HCT116 (cell line): ENCODE results near the gene NEURL1B. TPM values are rescaled to one million over a fixed set of nuclear protein-coding genes. Genes with fewer than 3 reads are reported as not detected.
"Not testable (repeated sequence)": the region's sequence is repeated elsewhere in the genome, so short reads cannot be mapped to it uniquely, and the experiment has no call there.

Source experiments
- ATAC-seq: fragments of 200-7000 bp; cut with Tn5 transposase; 2 replicates; pipeline ENCODE4 v1.9.1; 2020; ENCODE audit warnings: mild to moderate bottlenecking, moderate library complexity
- BruUV-seq: library from RNA; stranded (reverse); fragments of 400-500 nt; replicated peaks from 2 replicates; lab custom pipeline; 2021; lab: Mats Ljungman, UMichigan
- CTCF ChIA-PET: fragments of 300-600 bp; sonication (Branson Sonifier 250); formaldehyde crosslinking; loops from one replicate; lab custom pipeline; 2021; ENCODE audit warnings: antibody characterized with exemption; lab: Charles Lee
- POLR2A ChIA-PET: fragments of 300-600, 350-600 bp; sonication (Branson Sonifier 250); formaldehyde crosslinking; loops from one replicate; lab custom pipeline; 2021; ENCODE audit warnings: antibody characterized with exemption; lab: Charles Lee
- RAD21 ChIA-PET, 2 experiments: fragments of 300-600 bp; sonication (Branson Sonifier 250); formaldehyde crosslinking; loops; one replicate each; lab custom pipeline; 2023; ENCODE audit warnings: low total read pairs in 2 of 2; ENCODE audit not compliant: uncharacterized antibody in 2 of 2, unreplicated experiment in 2 of 2, low non-redundant PET in 1 of 2; lab: Charles Lee
- DNase-seq: peaks from one replicate; pipeline ENCODE4 v3.0.0-alpha.2; 2010; ENCODE audit warnings: low read depth, low spot score
- H2AFZ ChIP-seq: fragments of 200-600 bp; shearing (Covaris generic), sonication (generic); 2 replicates; pipeline ENCODE4 v1.6.1; 2017; ENCODE audit warnings: low read depth, mixed run types, mixed read lengths, antibody characterized with exemption, low read length; ENCODE audit not compliant: poor library complexity, severe bottlenecking
- H3K27ac ChIP-seq: 2 replicates; pipeline ENCODE4 v1.5.1; 2012; ENCODE audit warnings: low read depth, low read length
- H3K27me3 ChIP-seq: fragments of 200-600 bp; sonication (generic); 2 replicates; pipeline ENCODE4 v1.6.1; 2016; ENCODE audit warnings: mixed run types, low read length, mixed read lengths; ENCODE audit not compliant: insufficient read depth
- H3K36me3 ChIP-seq, 2 experiments: fragments of 200-500 bp in 1 of 2; fragments of 200-600 bp in 1 of 2; sonication (Bioruptor generic) in 1 of 2; sonication (generic) in 1 of 2; 2 replicates each; pipeline versions ENCODE4 v1.5.1 to v1.6.1; 2014 to 2016; ENCODE audit warnings: low read length in 2 of 2, inconsistent platforms in 1 of 2, mixed read lengths in 1 of 2, mixed run types in 1 of 2; ENCODE audit not compliant: insufficient read depth in 2 of 2, control insufficient read depth in 1 of 2
- H3K4me1 ChIP-seq, 2 experiments: fragments of 200-600 bp in 1 of 2; sonication (generic) in 1 of 2; 2 replicates each; pipeline versions ENCODE4 v1.5.1 to v1.6.1; 2012 to 2017; ENCODE audit warnings: low read length in 2 of 2, inconsistent platforms in 1 of 2, mild to moderate bottlenecking in 1 of 2, mixed read lengths in 1 of 2, mixed run types in 1 of 2, moderate library complexity in 1 of 2; ENCODE audit not compliant: insufficient read depth in 2 of 2, control insufficient read depth in 1 of 2
- H3K4me2 ChIP-seq: fragments of 200-600 bp; sonication (generic); 2 replicates; pipeline ENCODE4 v1.6.1; 2017; ENCODE audit warnings: mixed run types, low read length, mixed read lengths
- H3K4me3 ChIP-seq, 2 experiments: fragments of 200-600 bp in 1 of 2; sonication (generic) in 1 of 2; replicated peaks in 1 of 2; 2 replicates each; pipeline ENCODE4 v1.5.1; 2011 to 2016; ENCODE audit warnings: low read length in 2 of 2, control low read depth in 1 of 2, low read depth in 1 of 2, mild to moderate bottlenecking in 1 of 2, mixed read lengths in 1 of 2, mixed run types in 1 of 2
- H3K79me2 ChIP-seq: fragments of 200-600 bp; sonication (generic); 2 replicates; pipeline ENCODE4 v1.6.1; 2017; ENCODE audit warnings: mild to moderate bottlenecking, mixed run types, low read length, moderate library complexity, mixed read lengths; ENCODE audit not compliant: insufficient read depth
- H3K9ac ChIP-seq: fragments of 200-600 bp; sonication (generic); 2 replicates; pipeline ENCODE4 v1.6.1; 2016; ENCODE audit warnings: low read length, mixed read lengths
- H3K9me2 ChIP-seq: fragments of 200-600 bp; sonication (generic), shearing (Covaris generic); 2 replicates; pipeline ENCODE4 v1.6.1; 2017; ENCODE audit warnings: mixed run types, mild to moderate bottlenecking, moderate library complexity; ENCODE audit not compliant: insufficient read depth
- H3K9me3 ChIP-seq, 2 experiments: fragments of 200-500 bp in 1 of 2; fragments of 200-600 bp in 1 of 2; sonication (Bioruptor generic) in 1 of 2; sonication (generic) in 1 of 2; 2 replicates each; pipeline ENCODE4 v1.6.1; 2014 to 2017; ENCODE audit warnings: low read length in 2 of 2, mixed read lengths in 2 of 2, inconsistent platforms in 1 of 2, low read depth in 1 of 2, mild to moderate bottlenecking in 1 of 2, mixed run types in 1 of 2, moderate library complexity in 1 of 2; ENCODE audit not compliant: control insufficient read depth in 1 of 2, insufficient read depth in 1 of 2
- H4K20me1 ChIP-seq: fragments of 200-600 bp; sonication (generic), shearing (Covaris generic); 2 replicates; pipeline ENCODE4 v1.6.1; 2017; ENCODE audit warnings: mixed run types, mild to moderate bottlenecking, moderate library complexity; ENCODE audit not compliant: insufficient read depth
- CBX3 ChIP-seq: IDR thresholded peaks from 2 replicates; pipeline ENCODE4 v1.6.1; 2012; ENCODE audit warnings: low read depth
- EGR1 ChIP-seq: IDR thresholded peaks from 2 replicates; pipeline ENCODE4 v1.6.1; 2012; ENCODE audit warnings: low read depth
- EZH2phosphoT487 ChIP-seq: fragments of 200-600 bp; IDR thresholded peaks from 2 replicates; pipeline ENCODE4 v1.6.1; 2018; ENCODE audit warnings: antibody characterized with exemption, borderline replicate concordance
- FOSL1 ChIP-seq: IDR thresholded peaks from 2 replicates; pipeline ENCODE4 v1.6.1; 2012; ENCODE audit warnings: low read depth
- JUND ChIP-seq: IDR thresholded peaks from 2 replicates; pipeline ENCODE4 v1.6.1; 2012
- POLR2A ChIP-seq: IDR thresholded peaks from 2 replicates; pipeline ENCODE4 v1.7.0; 2011; ENCODE audit warnings: borderline replicate concordance; ENCODE audit not compliant: insufficient read depth, insufficient read length; ENCODE audit errors: extremely low read depth
- POLR2AphosphoS5 ChIP-seq: IDR thresholded peaks from 2 replicates; pipeline ENCODE4 v1.6.1; 2011; ENCODE audit warnings: mild to moderate bottlenecking, low read depth, low read length, moderate library complexity
- SIN3A ChIP-seq: IDR thresholded peaks from 2 replicates; pipeline ENCODE4 v1.6.1; 2012; ENCODE audit warnings: low read depth
- TCF7L2 ChIP-seq: IDR thresholded peaks from 2 replicates; pipeline ENCODE4 v1.7.0; 2011; ENCODE audit warnings: borderline replicate concordance, inconsistent platforms; ENCODE audit not compliant: insufficient read depth, insufficient read length; ENCODE audit errors: extremely low read depth
- YY1 ChIP-seq: IDR thresholded peaks from 2 replicates; pipeline ENCODE4 v1.6.1; 2011; ENCODE audit warnings: low read length, low read depth, moderate library complexity, mild to moderate bottlenecking; ENCODE audit not compliant: insufficient replicate concordance; ENCODE audit errors: extremely low read depth
- ZNF274 ChIP-seq: fragments of 200-500 bp; sonication (Bioruptor generic); IDR thresholded peaks from 2 replicates; pipeline ENCODE4 v1.6.1; 2014; ENCODE audit warnings: mild to moderate bottlenecking, low read depth, low read length, inconsistent platforms
- intact Hi-C: fragments of 100-400 bp; cut with micrococcal nuclease; formaldehyde crosslinking; loops from 2 replicates; pipeline ENCODE4 v1.10.0; 2022
- total RNA-seq: library from RNA; stranded (reverse); gene quantifications from one replicate; pipeline ENCODE4 v1.2.1, GENCODE V29; 2021; ENCODE audit not compliant: unreplicated experiment
- TF ChIP-seq, protein P1 (sequence below), 3 experiments: fragments of 200-600 bp in 1 of 3; sonication (generic) in 1 of 3; IDR thresholded peaks in 2 of 3; conservative IDR thresholded peaks in 1 of 3; 2 replicates each; pipeline ENCODE4 v1.5.1; 2012 to 2017; ENCODE audit warnings: low read depth in 2 of 3, low read length in 2 of 3, antibody characterized with exemption in 1 of 3, borderline replicate concordance in 1 of 3, control low read depth in 1 of 3, mild to moderate bottlenecking in 1 of 3, mixed read lengths in 1 of 3, mixed run types in 1 of 3, moderate library complexity in 1 of 3; ENCODE audit not compliant: insufficient read depth in 1 of 3
- TF ChIP-seq, protein P2 (sequence below): IDR thresholded peaks from 2 replicates; pipeline ENCODE4 v1.6.1; 2012; ENCODE audit warnings: low read depth
- TF ChIP-seq, protein P3 (sequence below): IDR thresholded peaks from 2 replicates; pipeline ENCODE4 v1.6.1; 2011; ENCODE audit warnings: mild to moderate bottlenecking, low read length, moderate library complexity; ENCODE audit not compliant: insufficient replicate concordance; ENCODE audit errors: extremely low read depth

NEURL1B gene
- total RNA-seq, 1 experiment from 2014 or later, result 5.8 TPM

DNA sequence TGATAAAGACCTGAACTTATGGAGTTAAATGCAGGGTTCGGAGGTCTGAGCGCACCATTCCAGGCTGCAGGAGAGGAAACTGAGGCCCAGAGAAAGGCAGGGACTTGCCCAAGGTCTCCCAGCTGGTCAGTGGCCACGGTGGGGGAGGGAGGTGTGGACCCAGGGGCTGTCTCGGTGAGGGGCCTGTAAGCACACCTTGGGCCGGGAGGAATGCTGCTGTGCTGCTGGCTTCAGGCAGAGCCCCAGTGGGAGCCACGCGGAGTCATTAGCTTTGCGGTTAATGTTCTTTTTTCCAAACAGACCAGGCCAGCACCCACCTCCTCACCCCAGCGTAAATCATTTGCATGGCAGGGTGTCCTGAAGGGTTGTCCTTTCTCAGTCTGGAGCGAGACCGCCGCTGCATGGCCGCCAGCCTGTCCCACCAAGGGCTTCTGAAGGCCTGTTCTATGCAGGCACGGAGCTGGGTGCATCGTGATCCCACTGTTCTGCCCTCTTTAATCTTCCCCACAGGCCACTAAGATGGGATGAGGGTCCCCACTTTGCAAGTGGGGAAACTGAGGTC, 35.9 kb downstream of the NEURL1B start:
- no peak overlapping the region for H3K27ac ChIP-seq
- H4K20me1 ChIP-seq, result no peaks in the 10 kb centered on the region
- H3K27me3 ChIP-seq, result no peaks in the 10 kb centered on the region
- peaks cover 7 to 8% of the 10 kb centered on the region in 2 experiments; a peak in 2 of 4 replicates for H3K4me1 ChIP-seq
- H3K4me2 ChIP-seq, result no peak overlapping the region
- DNase-seq (no peak), ATAC-seq (no peak)
- no TSS peak for BruUV-seq
- H3K9me3 ChIP-seq, result no peaks in the 10 kb centered on the region
- no peaks in the 10 kb centered on the region for H3K79me2 ChIP-seq
- H3K9me2 ChIP-seq, result no peaks in the 10 kb centered on the region
- no peak overlapping the region for H3K4me3 ChIP-seq
- RAD21 ChIA-PET, result no interaction called here
- H3K9ac ChIP-seq, result no peak overlapping the region
- POLR2A ChIA-PET, result no interaction called here
- CTCF ChIA-PET, result no interaction called here
- TF ChIP-seq, protein P1, sequence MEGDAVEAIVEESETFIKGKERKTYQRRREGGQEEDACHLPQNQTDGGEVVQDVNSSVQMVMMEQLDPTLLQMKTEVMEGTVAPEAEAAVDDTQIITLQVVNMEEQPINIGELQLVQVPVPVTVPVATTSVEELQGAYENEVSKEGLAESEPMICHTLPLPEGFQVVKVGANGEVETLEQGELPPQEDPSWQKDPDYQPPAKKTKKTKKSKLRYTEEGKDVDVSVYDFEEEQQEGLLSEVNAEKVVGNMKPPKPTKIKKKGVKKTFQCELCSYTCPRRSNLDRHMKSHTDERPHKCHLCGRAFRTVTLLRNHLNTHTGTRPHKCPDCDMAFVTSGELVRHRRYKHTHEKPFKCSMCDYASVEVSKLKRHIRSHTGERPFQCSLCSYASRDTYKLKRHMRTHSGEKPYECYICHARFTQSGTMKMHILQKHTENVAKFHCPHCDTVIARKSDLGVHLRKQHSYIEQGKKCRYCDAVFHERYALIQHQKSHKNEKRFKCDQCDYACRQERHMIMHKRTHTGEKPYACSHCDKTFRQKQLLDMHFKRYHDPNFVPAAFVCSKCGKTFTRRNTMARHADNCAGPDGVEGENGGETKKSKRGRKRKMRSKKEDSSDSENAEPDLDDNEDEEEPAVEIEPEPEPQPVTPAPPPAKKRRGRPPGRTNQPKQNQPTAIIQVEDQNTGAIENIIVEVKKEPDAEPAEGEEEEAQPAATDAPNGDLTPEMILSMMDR (IDR thresholded peaks at IDR 0.05 in 2 of 3, conservative IDR thresholded peaks at IDR 0.05 in 1 of 3; ENCODE audit: borderline replicate concordance in 1 of 3, insufficient read depth in 1 of 3, low read depth in 2 of 3, low read length in 2 of 3), result no peak
- no peak for TF ChIP-seq FOSL1
- no peak for TF ChIP-seq TCF7L2
- TF ChIP-seq JUND, result no peak
- no peak for TF ChIP-seq EGR1
- TF ChIP-seq POLR2A, result no peak
- no peak for TF ChIP-seq CBX3
- no peak for TF ChIP-seq SIN3A
- TF ChIP-seq ZNF274, result no peak
- no peak for TF ChIP-seq YY1
- TF ChIP-seq POLR2AphosphoS5, result no peak
- TF ChIP-seq, protein P2, sequence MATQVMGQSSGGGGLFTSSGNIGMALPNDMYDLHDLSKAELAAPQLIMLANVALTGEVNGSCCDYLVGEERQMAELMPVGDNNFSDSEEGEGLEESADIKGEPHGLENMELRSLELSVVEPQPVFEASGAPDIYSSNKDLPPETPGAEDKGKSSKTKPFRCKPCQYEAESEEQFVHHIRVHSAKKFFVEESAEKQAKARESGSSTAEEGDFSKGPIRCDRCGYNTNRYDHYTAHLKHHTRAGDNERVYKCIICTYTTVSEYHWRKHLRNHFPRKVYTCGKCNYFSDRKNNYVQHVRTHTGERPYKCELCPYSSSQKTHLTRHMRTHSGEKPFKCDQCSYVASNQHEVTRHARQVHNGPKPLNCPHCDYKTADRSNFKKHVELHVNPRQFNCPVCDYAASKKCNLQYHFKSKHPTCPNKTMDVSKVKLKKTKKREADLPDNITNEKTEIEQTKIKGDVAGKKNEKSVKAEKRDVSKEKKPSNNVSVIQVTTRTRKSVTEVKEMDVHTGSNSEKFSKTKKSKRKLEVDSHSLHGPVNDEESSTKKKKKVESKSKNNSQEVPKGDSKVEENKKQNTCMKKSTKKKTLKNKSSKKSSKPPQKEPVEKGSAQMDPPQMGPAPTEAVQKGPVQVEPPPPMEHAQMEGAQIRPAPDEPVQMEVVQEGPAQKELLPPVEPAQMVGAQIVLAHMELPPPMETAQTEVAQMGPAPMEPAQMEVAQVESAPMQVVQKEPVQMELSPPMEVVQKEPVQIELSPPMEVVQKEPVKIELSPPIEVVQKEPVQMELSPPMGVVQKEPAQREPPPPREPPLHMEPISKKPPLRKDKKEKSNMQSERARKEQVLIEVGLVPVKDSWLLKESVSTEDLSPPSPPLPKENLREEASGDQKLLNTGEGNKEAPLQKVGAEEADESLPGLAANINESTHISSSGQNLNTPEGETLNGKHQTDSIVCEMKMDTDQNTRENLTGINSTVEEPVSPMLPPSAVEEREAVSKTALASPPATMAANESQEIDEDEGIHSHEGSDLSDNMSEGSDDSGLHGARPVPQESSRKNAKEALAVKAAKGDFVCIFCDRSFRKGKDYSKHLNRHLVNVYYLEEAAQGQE, result no peak
- TF ChIP-seq, protein P3, sequence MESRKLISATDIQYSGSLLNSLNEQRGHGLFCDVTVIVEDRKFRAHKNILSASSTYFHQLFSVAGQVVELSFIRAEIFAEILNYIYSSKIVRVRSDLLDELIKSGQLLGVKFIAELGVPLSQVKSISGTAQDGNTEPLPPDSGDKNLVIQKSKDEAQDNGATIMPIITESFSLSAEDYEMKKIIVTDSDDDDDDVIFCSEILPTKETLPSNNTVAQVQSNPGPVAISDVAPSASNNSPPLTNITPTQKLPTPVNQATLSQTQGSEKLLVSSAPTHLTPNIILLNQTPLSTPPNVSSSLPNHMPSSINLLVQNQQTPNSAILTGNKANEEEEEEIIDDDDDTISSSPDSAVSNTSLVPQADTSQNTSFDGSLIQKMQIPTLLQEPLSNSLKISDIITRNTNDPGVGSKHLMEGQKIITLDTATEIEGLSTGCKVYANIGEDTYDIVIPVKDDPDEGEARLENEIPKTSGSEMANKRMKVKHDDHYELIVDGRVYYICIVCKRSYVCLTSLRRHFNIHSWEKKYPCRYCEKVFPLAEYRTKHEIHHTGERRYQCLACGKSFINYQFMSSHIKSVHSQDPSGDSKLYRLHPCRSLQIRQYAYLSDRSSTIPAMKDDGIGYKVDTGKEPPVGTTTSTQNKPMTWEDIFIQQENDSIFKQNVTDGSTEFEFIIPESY, result no peak
- no peak for TF ChIP-seq EZH2phosphoT487
- intact Hi-C loops, result no loop called here
- no peak overlapping the region for H2AFZ ChIP-seq
- no peaks in the 10 kb centered on the region for H3K36me3 ChIP-seq

DNA sequence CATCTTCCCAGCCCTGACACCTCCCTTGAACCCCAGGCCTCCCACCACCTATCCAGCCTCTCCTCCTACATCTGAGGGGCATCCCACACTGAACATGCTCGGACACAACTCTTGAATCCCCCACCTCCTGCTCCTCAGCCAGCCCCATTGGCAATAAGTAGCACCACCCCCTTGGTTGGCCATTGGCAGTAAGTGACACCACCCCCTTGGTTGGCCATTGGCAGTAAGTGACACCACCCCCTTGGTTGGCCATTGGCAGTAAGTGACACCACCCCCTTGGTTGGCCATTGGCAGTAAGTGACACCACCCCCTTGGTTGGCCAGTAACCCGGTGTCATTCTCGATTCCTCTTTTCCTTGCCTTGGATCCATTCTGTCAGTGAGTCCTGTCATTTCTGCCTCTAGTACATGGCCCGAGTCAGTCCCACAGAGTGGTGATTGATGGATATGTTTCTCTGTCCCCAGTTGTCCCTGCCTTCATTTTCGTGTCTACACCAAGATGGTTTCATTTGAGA, 37.4 kb downstream of the NEURL1B start:
- ATAC-seq, CTCF ChIA-PET, H3K4me2 ChIP-seq, H3K27ac ChIP-seq, H3K9me2 ChIP-seq, intact Hi-C loops, H3K9me3 ChIP-seq, H3K9ac ChIP-seq, BruUV-seq, H3K79me2 ChIP-seq, RAD21 ChIA-PET, H3K27me3 ChIP-seq, H3K4me3 ChIP-seq, H3K4me1 ChIP-seq, H4K20me1 ChIP-seq, DNase-seq, POLR2A ChIA-PET, H2AFZ ChIP-seq, H3K36me3 ChIP-seq: not testable (repeated sequence)
